Activated T-cell treated with anti-CD3 and anti-CD28 coated beads for 48 hours (primary cell): ENCODE measurements around the gene FEM1B.

Experiments used
- DNase-seq: peaks from one replicate; pipeline ENCODE4 v3.0.0-alpha.2; 2020; ENCODE audit warnings: low read depth

FEM1B gene

DNA sequence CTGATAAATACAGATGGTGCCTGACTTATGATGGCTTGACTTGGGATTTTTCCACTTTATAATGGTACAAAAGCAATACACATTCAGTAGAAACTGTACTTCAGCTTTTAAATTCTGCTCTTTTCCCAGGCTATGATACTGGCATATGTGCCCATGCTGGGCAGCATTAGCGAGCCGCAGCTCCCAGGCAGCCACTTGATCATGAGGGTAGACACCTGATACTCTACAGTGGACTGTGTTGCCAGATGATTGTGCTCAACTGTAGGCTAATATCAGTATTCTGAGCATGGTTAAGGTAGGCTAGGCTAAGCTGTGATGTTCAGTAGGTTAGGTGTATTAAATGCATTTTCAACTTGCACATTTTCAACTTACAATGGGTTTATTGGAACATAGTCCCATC lies 17.7 kb upstream of the FEM1B start:
- DNase-seq: no peak

DNA sequence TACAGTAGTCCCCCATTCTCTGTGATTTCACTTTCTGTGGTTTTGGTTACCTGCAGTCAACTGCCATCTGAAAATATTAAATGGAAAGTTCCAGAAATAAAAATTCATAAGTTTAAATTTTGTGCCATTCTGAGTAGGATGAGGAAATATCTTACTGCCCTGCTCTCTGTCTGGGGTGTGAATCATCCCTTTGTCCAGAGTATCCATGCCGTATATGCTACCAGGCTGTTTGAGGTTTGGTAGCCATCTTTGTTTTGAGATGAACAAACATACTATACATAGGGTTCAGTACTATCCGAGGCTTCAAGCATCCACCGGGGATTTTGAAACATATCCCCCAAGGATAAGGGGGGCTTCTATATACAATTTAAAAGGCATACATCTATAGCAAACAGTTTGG lies 16.3 kb upstream of the FEM1B start:
- DNase-seq: no peak

DNA sequence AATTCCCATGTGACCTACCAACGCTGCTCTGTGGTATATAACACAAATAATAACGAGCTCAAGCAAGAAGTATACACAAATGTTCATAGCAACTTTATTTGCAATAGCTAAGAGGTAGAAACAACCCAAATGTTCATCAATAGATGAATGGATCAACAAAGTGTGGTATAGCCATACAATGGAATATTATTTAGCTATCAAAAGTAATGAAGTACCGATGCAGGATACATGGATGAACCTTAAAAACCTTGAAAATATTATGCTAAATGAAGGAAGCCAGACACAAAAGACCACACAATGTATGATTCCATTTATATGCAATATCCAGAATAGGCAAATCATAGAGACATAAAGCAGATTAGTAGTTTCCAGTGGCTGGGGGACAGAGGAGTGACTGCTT lies 15.6 kb upstream of the FEM1B start:
- no peak for DNase-seq

DNA sequence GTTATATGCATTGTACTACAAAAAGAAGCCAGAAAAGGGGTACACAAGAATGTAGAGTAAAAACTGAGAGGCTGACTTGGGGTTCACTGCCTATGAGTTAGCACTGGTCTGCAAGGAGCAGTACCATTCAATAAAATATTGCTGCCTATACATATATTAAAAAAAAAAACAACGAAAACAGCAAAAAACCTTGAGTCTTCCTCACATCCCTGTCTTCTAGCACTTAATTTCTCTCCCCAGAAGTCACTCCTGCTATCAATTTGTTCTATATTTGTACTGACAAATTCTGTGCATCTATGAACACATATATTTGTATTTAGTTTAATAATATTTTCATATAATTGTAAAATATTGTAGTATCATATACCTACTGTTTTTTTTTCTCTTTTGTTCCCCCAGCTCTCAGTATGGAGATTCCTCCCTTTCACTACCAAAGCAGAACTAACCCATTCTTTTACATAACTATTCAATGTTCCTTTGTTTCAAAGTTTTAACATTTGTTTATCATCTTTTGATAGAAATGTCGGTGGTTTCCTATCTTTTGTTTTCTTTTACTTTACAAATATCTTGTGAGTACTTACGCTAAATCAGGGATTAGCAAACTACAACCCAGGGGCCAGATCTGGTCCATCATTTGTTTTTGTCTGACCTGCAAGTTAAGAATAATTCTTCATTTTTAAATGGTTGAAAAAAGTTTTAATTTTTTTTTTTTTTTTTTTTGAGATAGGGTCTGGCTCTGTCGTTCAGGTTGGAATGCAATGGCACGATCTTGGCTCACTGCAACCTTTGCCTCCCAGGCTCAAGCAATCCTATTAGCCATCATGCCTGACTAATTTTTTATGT lies 14.8 kb upstream of the FEM1B start:
- no peak for DNase-seq

DNA sequence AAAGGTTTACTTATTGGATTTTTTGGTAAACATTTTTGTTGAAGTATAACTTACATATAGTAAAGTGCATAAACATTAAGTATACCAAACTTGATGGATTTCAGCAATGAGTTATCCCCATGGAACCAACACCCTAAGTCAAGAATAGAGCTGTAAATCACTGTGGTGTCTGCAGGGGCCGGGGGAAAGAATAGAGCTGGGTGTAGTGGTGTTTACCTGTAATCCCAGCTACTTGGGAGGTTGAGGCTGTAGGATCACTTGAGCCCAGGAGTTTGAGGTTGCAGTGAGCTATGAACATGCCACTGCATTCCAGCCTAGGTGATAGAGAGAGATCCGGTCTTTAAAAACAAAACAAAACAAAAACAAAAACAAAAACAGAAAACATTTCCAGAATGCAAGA lies 13.3 kb upstream of the FEM1B start:
- DNase-seq: no peak

DNA sequence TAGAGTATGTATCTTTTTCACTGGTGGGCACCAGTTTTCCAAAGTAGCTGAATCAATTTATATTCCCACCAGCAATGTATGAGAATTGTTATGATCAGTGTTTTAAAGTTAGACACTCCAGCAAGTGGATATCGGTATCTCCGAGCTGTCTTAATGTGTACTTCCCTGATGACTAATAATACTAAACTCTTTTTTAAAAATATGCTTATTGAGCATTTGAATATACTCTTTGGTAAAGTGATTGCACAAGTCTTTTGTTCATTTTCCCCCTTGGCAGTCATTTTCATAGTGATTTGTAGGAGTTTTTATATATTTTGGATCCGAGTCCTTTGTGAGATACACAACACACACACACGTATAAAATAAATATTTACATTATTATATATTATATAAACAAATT lies 12.5 kb upstream of the FEM1B start:
- DNase-seq: no peak

DNA sequence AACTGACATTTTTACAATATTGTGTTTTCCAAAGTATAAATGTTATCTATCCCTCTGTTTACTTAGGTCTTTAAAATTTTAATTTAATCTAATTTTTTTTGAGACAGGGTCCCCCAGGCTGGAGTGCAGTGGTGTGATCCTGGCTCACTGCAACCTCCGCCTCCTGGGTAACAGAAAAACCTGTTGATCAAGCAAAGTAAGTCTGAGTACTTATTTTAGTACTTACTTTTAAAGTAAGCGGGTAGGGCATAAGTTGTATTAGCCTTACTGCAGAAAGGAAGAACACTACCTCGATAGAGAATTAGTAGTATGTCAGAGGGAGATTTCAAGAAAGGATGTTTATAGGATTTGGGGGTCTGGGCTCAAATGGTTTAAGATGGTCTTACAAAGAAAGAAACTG lies 11.9 kb upstream of the FEM1B start:
- no peak for DNase-seq

DNA sequence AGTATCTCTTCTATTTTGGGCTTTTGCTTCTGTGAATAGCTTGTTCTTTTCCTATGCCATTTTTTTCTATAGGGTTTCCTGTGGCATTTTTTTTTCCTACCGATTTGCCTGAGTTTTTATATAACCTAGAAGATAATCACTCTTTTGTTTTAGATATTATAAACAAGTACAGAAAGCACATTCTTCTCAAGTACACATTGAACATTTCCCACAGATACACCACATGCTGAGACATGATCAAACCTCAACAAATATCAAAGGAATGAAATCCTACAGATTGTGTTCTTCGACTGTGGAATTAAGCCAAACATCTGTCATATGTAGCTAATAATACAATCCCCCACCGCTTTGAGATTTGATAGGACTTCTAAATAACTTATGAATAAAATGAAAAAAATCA lies 9.1 kb upstream of the FEM1B start:
- DNase-seq: no peak

DNA sequence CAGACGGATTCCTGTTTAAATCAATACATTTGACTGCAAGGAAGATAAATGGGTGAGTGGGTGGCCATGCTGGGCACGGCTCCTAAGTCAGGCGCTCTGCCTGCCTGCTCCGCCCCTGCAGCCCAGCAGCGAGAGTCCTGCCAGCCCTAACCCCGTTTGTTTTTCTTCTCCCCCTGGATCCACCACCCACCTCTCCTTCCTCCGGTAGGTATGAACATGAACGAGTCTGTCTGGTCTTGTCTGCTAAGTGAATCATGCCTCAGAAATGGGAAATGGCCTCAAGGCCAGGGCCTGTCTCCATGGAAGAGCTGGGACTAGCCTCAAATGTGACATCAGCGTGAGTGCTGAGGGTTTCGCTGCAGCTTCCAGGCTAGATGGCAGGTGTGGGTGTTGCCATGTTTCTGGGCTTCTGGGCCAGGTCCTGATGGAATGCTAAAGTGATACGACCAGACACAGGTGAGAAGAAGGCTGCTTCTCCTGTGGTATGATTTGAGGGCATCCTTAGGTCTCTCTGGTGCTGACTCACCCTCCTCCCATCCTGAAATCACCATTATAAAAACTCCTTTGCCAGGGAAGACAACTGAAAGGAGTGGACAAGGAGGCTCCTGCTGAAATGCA lies 5.6 kb upstream of the FEM1B start:
- no peak for DNase-seq

DNA sequence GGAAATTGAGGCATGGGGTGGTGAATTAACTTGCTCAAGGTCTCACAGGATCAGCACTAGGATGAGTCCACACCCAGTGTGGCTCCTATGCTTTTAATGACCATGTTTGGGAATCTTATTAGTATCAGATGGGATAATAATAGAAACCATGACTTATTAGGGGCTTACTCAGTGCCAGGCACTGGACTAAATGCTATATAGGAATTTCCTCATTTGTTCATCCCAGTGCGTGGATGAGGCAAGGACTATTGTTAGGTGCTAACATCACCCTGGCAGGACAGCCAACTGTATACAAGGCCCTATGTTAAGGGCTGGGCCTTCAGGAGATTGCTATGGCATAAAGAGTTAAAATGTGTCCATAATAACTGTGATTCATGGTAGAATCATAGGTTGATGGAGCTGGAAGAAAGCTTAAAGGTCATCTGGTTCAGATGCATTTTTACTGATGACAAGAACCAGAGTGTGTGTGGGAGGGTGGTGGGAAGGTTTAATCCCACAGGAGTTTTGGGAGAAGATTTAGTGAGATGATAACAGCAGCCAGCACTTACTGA lies 4.7 kb upstream of the FEM1B start:
- DNase-seq: no peak

DNA sequence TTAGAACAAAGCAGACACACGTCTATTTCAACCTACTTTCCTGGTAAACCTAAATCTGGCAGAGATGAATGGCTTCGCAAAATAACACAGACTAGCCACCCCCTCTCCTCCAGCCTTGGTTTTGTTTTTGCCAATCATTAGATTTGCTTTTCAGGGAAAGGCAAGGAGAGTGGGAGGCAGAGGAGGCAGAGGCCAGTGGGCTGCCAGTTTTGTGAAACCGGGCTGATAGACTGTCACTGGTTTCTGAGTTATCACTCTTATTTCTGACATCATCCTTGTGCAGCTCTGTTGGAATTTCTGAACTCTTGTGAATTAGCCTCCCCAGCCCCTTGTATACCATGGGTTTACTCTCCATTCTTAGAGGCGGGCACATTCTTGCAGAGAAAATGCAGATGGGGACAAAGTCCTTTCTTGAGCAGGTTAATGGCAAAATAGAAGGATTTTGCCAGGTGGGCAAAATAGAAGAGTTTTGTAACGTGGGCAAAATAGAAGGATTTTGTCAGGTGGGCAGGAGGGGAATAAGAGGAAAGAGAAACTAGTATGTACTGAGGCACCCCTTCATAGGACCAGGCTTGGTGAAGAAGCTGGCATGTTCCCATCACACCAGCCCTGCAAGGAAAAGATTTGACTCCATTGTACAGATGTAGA lies 3.2 kb upstream of the FEM1B start:
- no peak for DNase-seq

DNA sequence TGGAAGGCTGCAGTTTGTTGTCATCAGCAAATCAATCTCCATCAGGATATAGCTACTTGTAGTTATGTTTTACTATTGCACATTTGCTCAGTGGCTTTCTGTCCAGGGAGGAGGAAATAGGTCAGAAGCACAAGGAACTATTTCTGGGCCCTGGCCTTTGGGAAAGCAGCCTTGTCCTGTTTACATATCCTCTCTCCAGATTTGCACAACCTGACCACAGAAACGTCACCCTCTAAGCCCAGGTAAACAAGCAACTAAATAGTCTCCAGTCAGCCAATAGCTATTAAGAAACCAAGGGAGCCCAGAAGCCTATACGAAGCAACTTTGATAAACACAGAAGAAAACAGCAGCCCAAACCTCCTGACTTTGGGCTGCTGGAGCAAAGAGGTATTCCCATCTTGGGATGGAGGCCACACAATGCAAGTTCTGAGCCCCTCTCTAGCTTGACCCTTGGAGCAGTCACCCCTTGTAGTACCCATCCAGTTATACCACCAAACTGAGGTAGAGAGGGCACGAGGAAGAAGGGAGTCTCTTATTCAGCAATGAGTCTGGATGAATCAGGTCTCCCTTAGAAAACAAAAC lies 2.3 kb upstream of the FEM1B start:
- DNase-seq: no peak

DNA sequence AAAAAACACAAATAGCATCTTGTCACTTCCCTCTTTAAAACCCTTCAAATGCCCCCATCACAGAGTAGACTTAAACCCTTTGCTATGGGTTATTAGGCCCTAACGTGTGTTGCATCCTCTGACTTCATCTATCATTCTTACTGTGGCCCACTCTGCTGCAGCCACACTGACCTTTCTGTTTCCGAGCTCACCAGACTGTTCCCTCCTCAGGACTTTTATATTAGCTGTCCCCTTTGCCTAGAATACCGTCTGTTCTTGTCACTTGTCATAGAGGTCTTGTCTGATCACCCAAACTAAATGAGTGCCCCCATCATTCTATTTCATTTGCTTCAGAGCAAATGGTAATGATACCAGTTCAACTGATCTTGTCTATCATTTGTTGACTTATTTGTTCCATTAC lies 877 bp upstream of the FEM1B start:
- no peak for DNase-seq

DNA sequence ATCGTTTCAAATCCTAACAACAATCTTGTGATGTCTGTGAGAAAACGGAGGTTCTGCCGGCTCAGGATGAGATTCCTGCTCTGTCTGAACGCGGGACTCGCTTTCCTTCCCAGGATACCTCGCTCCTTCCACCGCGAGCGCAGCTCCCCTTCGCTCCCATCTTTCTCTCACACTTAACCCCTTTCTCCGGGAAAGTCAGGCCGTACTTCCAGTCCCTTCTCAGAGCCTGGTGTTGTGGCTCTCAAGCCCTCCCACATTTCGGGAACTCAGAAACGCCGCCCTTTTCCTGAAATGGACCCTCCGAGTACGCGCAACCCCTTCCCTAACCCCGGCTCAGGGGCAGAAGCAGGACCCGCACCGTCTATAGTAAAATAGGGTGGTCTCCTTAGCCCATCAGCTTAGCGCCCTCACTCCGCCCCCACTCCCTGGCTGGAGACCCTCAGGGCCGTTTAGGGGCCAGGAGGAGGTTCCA lies 378 bp upstream of the FEM1B start:
- DNase-seq: no peak

DNA sequence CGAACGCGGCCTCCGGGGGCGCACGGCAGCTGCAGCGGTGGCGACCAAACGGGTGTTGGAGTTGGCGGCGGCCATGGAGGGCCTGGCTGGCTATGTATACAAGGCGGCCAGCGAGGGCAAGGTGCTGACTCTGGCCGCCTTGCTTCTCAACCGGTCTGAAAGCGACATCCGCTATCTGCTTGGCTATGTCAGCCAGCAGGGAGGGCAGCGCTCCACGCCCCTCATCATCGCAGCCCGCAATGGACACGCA lies 725 bp downstream of the FEM1B start:
- no peak for DNase-seq

DNA sequence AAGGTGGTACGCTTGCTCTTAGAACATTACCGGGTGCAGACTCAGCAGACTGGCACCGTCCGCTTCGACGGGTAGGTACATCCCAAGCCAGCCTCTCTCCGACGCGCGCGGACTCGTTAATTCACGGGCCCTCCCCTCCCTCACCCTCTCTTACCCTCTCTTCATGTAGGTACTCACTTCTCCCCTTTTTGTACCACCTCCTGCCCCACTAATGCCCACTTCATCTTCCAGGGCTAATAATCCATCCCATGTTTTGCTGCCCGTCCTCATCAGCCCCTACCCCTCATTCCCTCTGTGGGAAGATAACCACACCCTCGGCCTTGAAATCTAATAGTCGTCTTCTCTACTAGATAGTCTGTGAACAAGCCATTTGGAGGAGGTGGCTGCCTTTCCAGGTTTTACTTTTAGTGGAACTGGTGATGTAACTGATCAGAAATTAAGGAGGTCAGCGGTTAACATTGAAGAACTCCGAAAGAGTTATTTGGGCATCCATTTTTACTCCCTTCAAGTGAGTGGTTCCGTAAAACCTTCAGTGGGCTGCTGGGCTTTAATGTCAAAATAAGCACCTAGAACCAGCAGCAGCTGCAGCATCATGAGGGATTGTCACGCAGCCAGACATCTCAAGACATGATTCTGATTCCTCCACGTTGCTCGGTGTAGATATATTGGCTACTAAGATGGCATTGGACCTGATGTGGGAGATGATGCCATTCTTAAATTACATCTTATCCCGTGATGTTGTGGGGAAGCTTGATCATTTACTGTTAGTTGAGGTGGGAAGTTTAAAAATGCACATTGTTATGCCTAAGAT lies 1.3 kb downstream of the FEM1B start:
- DNase-seq: no peak

DNA sequence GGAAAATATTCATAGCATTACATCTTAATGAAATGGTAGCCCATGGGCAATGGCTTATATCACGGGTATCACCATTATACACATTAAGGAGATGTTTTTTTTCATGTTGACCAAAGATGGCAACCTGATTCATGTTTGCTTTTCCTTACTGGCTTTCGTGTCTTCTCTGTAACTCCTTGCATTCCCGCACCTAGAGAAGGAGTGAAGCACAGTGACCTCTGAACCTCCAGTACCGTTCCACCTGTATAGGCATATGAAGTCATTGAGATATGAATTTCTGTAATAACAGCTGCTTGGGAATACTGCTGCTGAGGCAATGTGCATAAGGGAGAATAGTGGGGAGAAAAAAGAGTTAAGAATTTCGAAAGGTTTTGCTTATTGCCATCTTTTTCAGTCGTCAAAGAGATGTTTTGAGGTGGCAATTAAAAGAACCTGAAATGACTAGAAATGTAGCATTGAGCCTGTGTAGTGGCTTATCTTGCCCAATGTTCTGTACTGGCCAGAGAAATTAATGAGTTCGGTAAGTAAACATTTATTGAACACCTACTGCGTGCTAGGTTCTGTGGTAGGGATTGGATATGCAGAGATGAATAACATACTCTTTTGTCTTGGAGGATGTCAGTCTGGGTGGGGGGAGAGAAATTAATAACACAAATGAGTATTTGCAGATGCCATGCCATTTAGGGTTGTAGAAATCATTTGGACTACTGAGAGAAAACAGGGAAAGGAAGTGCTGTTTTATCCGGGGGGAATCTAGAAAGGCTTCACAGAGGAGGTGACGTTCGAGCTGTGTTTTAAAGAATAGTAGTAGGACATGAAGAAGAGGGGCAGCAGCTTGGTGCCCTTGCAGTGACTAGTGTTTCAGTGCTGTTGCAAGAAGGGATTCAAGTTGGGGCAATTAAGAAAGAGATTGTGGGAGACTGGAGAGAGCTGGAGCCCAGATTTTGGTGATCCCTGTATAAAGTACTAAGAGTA lies 2.5 kb downstream of the FEM1B start:
- DNase-seq: no peak

DNA sequence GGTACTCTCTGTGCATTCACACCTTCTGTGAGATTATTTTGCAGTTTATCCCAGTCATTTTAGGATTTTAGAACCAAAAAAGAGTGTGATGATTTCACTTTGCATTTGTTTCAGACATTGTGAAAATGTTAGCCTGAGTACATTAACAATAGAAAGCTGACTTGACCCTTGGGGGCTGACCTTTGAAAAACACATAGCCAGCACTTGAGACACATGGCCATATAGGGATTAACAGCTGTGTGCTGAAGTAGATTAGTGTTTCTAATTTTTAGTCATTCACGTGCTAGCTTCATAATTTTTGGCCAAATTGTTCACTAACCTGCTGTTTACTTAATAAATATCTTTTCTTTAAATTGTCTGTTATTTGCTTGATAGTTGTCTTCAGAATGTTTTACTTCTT lies 3.5 kb downstream of the FEM1B start:
- DNase-seq: no peak

DNA sequence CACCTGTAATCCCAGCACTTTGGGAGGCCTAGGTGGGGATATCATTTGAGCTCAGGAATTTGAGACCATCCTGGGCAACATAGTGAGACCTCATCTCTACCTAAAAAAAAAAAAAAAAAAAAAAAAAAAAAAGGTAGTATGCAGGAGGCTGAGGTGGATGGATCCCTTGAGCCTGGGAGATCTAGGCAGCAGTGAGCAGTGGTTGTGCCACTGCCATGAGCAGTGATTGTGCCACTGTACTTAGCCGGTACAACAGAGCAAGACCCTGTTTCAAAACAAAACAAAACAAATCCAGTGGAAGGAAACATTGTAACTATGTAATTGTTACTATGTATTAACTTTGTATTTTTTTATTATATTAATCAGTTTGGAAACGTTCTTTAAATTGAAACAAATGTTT lies 5.9 kb downstream of the FEM1B start:
- no peak for DNase-seq

DNA sequence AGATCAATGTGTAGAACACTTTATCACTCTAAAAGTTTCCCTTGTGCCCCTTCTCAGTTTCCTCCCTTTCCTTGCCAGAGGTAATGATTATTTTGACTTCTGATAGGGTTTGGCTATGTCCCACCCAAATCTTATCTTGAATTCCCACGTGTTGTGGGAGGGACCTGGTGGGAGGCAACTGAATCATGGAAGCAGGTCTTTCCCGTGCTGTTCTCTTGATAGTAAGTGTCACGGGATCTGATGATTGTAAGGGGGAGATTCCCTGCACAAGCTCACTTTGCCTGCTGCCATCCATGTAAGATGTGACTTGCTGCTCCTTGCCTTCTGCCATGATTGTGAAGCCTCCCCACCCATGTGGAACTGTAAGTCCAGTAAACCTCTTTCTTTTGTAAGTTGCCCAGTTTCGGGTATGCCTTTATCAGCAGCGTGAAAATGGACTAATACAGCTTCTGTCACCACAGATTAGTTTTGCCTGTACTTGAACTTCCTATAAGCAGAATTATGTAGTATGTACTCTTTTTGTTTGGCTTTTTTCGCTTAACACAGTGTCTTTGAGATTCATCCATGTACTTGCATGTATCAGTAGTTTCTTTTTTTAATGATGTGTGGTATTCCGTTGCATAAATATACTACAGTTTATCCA lies 7.2 kb downstream of the FEM1B start:
- no peak for DNase-seq
